Stimulated activated CD8-positive, alpha-beta memory T cell treated with anti-CD3 and anti-CD28 coated beads, Interleukin-12 subunit alpha, Interleukin-12 subunit beta, amount 100 ng/mL, for 1 hour (primary cell): ENCODE measurements around the gene SCMH1.

ENCODE experiments used
- DNase-seq: peaks from one replicate; pipeline ENCODE4 v3.0.0-alpha.2; 2020; ENCODE audit warnings: low read depth

SCMH1 gene

GRCh38 chr1:41024953-41025352 lies 217.2 kb downstream of the SCMH1 start:
- no peak for DNase-seq

- no peak for DNase-seq
These were observed 218.7 kb downstream of the SCMH1 start for GRCh38 chr1:41023279-41023990.

DNA sequence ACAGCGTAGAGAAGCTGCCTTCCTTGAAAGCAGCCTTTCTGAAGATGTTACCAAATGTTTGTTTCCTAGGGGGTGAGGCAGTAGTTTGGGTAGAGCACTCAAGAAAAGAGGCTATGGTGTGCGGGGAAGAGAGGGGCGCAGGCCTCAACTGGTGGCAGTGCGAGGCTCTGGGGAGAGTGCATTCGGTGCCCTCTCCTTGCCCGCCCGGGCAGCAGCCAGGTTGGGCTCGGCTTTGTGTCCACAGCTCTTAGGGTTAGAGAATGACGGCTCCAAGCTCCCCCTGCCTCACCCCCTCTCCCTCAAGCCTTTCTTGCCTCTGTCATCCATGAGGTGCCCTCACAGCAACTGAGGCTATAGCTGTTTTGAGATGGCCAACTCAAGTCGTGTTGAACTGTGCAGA lies 219.7 kb downstream of the SCMH1 start:
- no peak for DNase-seq

DNA sequence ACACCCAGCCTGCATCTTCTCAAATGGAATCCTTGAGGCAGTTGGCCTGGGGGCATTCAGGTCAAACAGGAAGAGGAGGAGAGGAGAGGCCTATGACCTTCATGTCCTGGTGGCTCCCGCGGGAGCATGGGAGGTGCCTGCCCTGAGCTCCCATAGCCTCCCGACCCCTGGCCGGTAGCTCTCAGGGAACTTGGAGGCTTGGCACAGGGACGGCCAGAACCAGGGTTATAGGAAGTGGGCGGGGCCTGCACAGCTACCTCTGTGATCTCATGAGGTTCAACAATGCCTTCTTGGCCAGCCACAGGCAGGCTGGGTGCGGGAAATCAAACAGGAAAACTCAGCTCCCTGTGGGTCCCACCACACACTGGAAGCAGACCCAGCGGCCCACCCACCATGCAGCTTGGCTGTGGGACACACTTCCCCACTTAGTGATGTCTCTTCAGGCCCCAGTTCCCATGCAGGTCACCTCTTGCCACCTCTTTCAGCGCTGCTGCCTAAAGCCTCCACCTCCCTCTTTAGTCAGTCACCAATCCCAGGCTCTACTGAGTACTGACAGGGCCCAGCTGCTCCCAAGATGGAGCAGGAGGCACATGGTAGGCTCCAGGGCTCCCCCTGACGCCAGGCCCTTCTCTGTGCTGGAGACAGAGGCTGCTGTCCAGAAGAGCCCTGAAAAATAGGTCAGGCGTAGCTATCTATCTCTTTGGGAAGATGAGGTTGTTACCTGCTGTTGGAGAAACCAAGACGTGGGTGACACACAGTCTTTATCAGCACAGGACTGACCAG lies 220.4 kb downstream of the SCMH1 start, which contains the start of gene SLFNL1:
Gene SLFNL1, minus strand, starts transcription at position 200 of the 783 bp plus-strand sequence. CDS start 1,065 bp downstream, outside the sequence.
- no peak for DNase-seq

DNA sequence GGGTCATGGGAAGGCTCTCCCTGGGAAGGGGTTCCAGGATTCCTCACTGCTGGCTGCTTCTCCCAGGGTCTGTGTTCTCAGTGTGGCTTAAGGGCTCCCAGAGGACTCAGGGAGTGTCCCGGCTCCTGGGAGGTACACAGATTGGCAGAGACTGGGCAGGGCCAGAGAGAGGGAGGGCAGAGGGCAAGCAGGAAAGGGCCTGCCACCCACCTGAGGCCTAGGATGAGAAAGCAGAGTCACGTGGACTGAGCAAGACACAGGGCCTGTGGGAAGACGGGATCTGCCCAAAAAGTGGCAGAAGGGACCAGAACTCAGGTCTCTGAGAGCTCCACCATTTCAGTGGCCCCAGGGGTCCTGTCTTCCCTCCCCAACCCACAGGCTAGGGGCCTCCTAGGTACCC lies 221.5 kb downstream of the SCMH1 start:
- no peak for DNase-seq

DNA sequence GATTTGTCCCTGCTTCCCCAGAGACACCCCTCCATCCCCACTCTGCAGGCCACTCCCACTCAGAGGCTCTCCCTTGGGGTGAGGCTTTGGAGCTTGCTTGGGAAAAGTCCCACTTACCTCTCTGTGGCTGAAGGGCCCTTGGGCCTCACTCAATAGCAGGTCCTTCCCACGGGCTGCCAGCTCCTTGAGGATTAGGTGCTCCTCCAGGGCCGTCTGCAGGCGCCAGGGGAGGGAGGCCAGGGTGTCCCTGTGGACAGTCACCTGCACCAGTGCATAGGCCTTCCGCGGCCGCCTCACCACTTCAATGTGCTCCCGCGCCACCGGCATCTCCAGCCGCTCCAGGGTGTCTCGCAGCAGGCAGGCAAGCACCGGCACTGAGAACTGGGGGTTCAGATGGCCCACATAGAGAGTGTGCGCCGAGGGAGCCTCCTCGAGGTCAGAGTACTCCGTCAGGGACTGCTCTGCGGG lies 222.0 kb downstream of the SCMH1 start:
- DNase-seq = no peak

GRCh38 chr1:41019353-41019745 lies 222.8 kb downstream of the SCMH1 start:
- no peak for DNase-seq

- no peak for DNase-seq
These were observed 224.1 kb downstream of the SCMH1 start for GRCh38 chr1:41018018-41018410.

- DNase-seq = no peak
These were observed 224.7 kb downstream of the SCMH1 start for GRCh38 chr1:41017141-41018017.

GRCh38 chr1:41015897-41016470 lies 226.1 kb downstream of the SCMH1 start:
- no peak for DNase-seq

DNA sequence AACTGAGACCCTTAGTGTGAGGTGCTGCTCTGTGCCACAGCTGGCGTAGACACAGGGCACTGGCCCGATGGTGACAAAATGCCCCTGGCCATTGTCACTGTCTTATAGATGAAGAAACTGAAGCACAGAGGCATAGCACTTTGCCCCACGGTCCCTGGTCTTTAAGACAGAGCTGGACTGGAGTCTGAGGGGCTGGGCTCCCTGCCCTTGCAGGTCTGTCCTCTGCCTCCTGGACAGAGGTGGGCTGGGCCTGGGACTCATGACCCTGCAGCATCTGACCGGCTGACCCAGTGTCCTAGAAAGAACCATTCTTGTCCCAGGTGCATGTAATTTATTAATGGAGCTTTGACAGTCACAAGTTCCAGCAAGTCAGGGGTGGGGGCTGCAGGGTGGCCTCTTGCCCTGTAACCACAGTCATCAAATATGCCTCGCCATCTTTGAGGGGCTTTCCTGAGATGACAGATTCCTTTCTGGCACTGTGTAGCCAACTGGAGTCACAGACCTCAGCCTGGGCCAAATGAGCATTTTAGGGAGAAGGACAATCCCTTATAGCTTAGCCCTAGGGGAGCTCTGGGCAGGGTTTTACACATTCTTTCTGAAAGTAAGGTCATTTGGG lies 226.7 kb downstream of the SCMH1 start:
- DNase-seq = no peak

DNA sequence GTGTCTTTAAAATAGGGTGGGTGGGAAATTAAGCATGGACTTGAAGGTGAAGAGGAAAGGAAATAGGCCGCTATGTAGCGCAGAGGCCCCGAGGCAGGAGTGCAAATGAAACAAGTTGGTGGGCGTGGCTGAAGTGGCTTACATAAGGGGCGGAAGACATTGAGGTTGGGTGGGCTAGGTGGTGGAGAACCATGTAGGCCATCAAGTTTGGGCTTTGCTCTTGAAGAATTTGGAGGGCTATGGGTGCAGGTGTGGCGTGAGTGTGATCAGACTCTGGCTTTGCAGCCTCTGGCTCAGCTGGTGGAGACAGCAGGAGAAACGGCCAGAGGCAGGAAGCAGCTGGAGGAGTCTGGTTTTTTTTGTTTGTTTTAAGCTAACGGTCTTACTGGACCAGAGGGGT lies 227.2 kb downstream of the SCMH1 start:
- no peak for DNase-seq

DNA sequence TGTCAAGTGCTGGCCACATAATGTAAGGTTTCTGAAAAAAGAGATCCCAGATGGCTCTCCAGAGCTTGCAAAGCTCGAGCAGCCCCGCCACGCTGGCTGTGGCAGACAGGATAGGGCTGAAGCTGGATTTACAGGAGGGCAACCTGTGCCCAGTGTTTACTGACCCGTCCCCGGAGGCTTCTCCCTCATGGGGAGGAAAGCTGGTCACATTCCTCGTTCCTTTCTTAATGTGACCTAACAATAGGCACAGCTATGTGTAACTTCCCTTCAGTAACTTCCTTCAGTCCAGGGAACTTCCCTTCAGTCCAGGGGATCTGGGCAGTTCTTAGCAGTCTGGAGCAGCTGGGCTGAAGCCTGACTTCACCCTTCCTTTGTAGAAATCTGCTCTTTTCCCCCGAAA lies 228.3 kb downstream of the SCMH1 start:
- no peak for DNase-seq

DNA sequence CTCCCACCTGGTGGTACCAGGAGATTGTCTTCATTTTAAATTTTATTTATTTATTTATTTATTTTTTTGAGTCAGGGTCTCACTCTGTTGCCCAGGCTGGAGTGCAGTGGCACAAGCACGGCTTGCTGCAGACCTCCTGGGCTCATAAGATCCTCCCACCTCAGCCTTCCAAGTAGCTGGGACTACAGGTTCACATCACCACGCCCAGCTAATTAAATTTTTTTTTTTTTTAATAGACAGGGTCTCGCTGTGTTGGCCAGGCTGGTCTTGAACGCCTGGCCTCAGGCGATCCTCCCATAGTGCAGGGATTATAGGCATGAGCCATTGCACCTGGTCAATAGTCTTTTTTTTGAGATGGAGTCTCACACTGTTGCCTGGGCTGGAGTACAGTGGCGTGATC lies 229.1 kb downstream of the SCMH1 start:
- no peak for DNase-seq

DNA sequence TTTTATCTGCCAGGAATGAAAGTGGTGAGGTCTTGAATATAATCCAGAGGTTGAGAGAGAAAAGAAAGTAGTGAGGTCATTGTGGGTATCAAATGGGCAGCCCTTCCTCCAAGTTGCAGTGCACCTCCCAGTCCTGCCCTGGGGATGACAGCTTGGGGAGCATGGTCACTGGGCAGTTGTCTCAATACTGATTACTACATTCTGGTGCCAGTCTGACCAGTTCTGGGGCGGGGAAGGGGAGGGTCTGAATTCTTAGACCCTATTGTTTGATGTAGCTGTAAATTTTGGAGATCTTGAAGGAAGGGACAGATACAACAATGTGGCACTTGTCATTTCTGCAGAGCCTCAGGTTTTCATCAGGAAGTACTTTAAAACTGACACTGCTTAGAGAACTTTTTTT lies 231.8 kb downstream of the SCMH1 start:
- no peak for DNase-seq

DNA sequence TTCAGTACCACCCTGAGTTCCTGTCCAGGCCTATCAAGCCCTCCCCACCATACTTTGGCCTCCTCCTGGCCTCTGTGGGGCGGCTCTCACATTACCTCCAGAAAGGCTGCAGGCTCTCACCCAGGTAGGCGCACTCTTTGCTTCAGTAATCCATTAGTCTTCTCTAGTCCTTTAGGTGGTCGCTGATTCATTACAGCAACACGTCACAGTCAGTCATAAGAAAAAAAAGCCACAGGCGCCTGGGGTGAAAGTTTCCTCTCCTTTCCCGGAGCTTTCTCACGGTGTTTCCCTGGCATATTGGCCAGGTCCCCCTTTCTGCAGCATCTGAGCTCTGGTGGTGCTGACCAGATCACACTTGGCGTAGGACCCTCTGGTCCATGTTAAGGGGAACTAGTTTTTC lies 232.6 kb downstream of the SCMH1 start:
- no peak for DNase-seq

DNA sequence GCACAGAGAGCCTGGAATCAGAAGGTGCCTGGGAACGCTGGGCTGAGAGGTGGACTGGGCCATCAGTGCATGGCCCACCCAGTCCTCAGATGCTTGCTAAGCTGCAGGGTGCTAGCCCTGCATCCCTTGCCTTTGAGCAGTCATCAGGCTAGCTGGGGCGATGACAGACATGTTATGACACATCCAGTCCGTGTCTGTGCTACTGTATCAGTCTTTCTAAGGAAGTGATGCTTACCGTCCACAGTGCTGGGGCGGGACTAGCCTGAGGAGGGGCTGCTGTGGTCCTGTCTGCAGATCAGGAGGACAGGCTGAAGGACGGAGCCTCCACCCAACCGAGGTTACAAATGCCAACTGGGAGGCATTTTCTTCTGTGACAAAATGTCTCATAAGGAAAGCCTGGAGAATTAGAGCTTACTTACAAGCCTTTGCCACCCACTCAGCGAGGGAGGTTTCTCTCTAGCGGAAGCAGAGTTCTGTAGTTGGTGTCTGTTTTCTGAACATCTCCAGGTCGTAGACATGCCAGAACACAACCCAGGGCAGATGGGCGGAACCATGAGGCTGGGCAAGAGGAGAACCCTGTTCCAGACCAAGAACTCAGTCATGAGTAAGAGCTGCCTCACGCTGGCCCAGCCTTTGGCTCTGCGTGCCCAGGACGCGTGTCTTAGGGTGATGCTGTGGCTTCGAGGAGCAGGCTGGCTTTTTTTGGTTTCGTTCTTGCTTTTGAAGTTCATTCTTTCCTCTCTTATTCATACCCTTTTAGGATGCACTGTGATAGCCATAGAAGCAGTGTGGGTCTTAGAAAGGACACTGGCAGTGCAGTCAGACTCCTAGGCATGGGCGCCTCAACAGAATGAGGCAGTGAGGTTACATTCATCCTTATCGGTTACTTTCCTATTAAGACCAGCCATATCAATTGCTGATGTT lies 234.9 kb downstream of the SCMH1 start:
- no peak for DNase-seq

- DNase-seq = no peak
These were observed 236.2 kb downstream of the SCMH1 start for GRCh38 chr1:41005876-41006275.

- DNase-seq = peak; percentile 79
These were observed 238.4 kb downstream of the SCMH1 start for GRCh38 chr1:41003640-41004220.

DNA sequence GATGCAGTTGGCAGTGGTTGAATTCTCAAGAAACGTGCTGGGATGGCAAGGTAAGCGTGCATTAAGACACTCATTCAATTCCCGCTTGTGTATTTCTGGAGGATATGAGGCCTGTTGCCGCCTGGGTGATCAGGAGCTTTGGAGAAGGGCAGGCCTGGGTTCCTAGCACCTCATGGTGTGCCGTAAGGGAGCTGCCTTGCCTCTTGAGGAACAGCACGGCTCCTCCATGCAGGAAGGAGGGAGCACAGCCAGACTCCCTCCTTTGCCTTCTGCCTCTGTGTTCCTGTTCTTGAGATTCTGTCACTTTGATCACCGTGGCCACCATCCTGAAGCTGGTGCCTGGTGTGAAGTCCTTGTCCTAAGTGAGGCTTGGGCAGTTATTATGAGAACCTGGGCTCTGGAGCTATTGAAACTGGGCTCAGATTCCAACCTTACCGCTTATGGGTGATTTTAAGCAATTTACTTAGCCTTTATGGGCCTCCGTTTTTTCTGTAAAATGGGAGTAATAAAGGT lies 238.9 kb downstream of the SCMH1 start:
- no peak for DNase-seq
